ENCODE data around the gene WHRN.

WHRN gene

DNA sequence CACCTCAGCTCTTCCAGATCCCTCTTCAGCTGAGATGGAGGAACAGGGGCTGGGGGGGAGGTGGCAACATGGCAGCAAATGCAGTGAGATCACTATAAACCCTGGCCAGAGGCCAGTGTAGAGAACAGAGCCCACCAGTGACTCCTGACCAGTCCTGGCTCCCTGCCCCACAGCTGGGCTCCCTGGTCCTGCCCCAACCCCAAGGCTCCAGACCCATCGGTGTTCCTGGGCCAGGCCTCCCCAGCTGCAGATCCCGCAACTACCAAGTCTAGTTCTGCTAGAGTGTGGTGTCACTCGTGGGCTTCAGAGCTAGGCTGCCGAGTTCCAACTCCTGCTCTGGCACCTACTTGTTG, 134.3 kb downstream of the WHRN start:
- CTCF ChIA-PET = interaction anchor here (0.6 to 1.3 kb wide), 2 partner anchors 8 to 25 kb away, joined by 3 to 5 read pairs; no protein-coding TSS in a partner anchor
- no peak for DNase-seq (ENCODE audit: low read depth, low spot score)
- no peak overlapping the region for H3K4me3 ChIP-seq (ENCODE audit: low read depth, low read length)
- POLR2A ChIA-PET = no interaction called here
- TF ChIP-seq, protein P1, sequence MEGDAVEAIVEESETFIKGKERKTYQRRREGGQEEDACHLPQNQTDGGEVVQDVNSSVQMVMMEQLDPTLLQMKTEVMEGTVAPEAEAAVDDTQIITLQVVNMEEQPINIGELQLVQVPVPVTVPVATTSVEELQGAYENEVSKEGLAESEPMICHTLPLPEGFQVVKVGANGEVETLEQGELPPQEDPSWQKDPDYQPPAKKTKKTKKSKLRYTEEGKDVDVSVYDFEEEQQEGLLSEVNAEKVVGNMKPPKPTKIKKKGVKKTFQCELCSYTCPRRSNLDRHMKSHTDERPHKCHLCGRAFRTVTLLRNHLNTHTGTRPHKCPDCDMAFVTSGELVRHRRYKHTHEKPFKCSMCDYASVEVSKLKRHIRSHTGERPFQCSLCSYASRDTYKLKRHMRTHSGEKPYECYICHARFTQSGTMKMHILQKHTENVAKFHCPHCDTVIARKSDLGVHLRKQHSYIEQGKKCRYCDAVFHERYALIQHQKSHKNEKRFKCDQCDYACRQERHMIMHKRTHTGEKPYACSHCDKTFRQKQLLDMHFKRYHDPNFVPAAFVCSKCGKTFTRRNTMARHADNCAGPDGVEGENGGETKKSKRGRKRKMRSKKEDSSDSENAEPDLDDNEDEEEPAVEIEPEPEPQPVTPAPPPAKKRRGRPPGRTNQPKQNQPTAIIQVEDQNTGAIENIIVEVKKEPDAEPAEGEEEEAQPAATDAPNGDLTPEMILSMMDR (IDR thresholded peaks at IDR 0.05; ENCODE audit: insufficient read depth, low read length, missing control alignments) = no peak

DNA sequence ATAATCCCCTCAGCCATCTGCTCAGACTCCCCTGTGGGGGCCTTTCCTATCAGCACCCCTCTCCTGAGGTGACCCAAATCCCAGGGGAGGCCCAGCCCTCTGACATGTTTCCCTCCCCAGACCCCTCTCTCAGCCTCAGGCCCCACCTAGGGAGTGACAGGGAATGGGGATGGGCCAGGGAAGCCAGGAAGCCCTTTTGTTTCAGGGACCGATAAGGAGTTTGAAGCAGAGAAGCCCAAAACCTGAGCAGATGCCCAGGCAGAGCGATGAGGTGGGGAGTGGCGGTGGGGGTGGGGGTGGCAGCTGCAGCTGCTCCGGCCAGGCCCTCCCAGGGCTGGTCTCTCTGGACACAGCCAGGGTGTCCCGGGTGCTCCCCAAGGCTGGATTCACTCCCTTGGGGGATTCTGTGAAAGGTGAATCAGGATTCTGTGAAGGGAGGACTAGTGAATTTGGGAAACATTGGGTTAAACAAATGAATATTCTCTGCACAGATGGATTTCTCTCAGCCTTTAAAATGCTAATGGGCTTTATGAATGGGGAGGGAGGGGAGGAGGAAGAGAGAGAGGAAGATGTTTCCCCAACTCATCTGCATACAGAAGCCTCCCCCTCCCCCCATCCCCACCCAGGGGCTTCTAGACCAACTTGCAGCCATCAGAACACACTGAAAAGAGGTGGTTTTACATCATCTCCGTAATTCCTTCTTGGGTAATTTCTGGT, 134.9 kb downstream of the WHRN start:
- ChIA-PET POLR2A (no interaction called here), CTCF (interaction anchor here (0.6 to 1.3 kb wide), 2 partner anchors 8 to 26 kb away, joined by 3 to 5 read pairs; no protein-coding TSS in a partner anchor)
- no peak overlapping the region for H3K4me3 ChIP-seq (ENCODE audit: low read depth, low read length)
- TF ChIP-seq, protein P1 (IDR thresholded peaks at IDR 0.05; ENCODE audit: insufficient read depth, low read length, missing control alignments) = no peak
- DNase-seq (ENCODE audit: low read depth, low spot score) = no peak

DNA sequence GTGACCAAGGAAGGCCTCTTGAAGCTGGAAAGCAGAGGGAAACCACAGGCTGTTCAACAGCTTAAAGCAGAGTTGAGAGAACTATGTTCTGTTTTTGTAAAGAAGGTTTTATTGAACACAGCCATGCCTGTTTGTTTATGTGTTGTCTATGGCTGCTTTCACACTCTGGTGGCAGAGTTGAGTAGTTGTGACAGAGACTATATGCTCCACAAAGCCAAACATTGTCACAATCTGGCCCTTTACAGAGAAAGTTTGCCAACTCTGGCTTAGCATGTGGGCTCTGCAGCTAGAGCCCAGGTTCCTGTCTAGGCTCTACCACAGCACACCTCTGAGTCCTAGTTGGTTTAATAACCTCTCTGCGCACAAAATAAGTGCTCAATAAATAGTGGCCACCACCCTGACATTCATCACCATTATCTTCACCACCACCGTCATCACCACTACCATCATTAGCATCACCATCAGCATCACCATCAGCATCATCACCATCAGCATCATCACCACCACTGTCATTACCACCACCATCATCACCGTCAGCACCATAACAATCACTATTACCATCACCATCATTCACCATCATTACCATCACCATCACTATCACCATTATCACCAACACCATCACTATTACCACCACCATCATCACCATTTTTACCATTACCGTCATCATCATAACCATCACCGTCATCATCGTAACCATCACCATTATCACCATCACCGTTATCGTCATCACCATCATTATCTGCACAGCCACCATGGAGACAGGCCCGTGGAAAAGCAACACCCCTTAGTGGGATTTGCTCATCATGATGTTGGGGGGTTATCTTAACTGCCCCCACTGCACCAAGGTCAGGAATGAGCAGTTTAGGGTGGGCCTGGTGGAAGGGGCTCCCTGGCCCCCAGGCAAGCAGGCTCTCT, 135.8 kb downstream of the WHRN start:
- TF ChIP-seq, protein P1 (IDR thresholded peaks at IDR 0.05; ENCODE audit: insufficient read depth, low read length, missing control alignments) = no peak
- ChIA-PET CTCF (no interaction called here), POLR2A (no interaction called here)
- DNase-seq (ENCODE audit: low read depth, low spot score) = no peak
- no peak overlapping the region for H3K4me3 ChIP-seq (ENCODE audit: low read depth, low read length)

DNA sequence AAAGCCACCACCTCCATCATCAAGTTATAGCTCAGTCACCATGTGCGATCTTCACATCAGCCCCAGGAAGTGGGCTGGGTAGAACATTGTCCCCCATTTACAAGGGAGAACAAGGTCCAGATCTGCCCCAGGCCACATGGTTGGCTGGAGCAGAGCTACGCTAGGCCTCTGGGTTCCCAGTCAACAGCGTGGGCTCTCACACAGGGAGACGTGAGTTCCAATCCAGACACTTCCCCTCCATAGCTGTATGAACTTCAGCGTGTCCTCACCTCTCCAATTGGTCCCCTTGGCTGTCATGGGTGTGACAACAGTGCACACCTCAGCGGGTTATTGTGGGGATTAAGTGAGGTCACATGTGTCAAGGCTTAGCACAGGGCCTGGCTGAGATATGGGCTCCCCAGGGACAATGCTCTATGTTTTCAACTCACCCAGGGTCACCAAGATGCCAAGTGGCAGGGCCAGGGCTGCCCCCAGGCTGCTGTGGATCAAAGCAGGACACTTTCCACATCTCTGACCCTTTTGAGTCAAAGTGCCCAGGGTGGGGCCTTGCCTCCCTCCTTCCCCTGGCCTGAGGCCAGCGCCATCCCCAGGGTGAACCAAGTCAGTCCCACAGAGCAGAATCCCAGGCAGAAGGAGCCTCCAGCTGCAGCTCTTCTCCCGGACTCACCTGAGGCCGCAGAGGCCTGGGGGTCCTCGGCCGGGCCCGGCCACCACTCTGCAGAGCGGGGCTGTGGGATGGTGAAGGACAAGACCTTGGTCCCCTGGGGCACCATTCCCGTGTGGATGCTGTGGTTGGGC, 137.3 kb downstream of the WHRN start:
- no peak overlapping the region for H3K4me3 ChIP-seq (ENCODE audit: low read depth, low read length)
- CTCF ChIA-PET = interaction anchor here (1.1 to 1.6 kb wide), 5 partner anchors 11 to 28 kb away, joined by 3 to 4 read pairs (median 3); no protein-coding TSS in a partner anchor
- TF ChIP-seq, protein P1 (IDR thresholded peaks at IDR 0.05; ENCODE audit: insufficient read depth, low read length, missing control alignments) = no peak
- DNase-seq (ENCODE audit: low read depth, low spot score) = no peak
- POLR2A ChIA-PET = interaction anchor here (0.5 kb wide), 1 partner anchor 25 kb away, joined by 3 read pairs; no protein-coding TSS in a partner anchor

DNA sequence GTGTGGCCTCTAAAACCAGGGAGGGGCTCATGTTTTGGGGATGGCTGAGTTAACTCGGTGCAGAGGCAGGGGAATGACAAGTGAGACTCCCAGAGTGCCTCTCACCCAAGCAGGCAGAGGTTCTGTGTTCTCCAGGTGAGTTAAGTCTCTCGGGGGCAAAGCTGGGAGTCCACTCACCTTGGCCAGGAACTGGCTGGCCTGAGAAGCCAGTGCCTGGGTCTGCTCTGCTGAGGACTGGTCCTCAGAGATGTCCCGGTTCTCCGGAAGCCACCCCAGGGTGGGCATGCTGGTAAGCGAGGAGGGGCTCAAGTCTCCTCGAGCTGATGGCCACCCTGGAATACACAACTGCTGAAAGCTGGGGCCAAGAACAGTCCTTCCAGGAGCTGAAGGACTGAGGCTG, 137.9 kb downstream of the WHRN start:
- POLR2A ChIA-PET = interaction anchor here (0.5 kb wide), 1 partner anchor 26 kb away, joined by 3 read pairs; no protein-coding TSS in a partner anchor
- TF ChIP-seq, protein P1 (IDR thresholded peaks at IDR 0.05; ENCODE audit: insufficient read depth, low read length, missing control alignments) = no peak
- CTCF ChIA-PET = interaction anchor here (1.1 to 1.6 kb wide), 5 partner anchors 12 to 28 kb away, joined by 3 to 6 read pairs (median 3); no protein-coding TSS in a partner anchor
- no peak overlapping the region for H3K4me3 ChIP-seq (ENCODE audit: low read depth, low read length)
- DNase-seq (ENCODE audit: low read depth, low spot score) = no peak

Data from AG04449 (cell line).